ENCODE measurements around the gene TPPP3.

Gene TPPP3

DNA sequence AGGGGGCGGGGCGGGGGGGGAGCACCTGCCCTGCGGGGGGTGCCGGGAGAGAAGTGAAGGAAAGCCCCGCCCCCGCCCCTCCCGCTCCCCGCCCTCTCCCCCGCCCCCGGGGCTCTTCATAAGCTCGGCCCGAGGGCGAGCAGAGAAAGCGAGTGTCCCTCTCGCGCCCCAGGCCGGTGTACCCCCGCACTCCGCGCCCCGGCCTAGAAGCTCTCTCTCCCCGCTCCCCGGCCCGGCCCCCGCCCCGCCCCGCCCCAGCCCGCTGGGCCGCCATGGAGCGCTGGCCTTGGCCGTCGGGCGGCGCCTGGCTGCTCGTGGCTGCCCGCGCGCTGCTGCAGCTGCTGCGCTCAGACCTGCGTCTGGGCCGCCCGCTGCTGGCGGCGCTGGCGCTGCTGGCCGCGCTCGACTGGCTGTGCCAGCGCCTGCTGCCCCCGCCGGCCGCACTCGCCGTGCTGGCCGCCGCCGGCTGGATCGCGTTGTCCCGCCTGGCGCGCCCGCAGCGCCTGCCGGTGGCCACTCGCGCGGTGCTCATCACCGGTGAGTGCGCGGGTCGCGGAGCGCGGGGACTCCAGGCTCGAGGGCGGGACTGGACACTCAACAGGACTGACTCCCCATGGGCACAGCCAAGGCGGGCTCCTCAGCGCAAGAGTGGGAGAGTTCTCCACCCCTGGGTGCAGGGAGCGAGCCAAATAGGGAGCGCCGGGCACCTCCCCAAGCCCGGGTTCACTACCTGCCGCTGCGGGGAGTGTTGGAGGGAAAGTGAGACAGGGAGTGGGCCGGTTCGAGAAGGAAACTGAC is 37.9 kb upstream of the TPPP3 start, which contains the start of gene HSD11B2:
HSD11B2 (plus strand) TSS at position 145 of the 798 bp plus-strand sequence; CDS start at position 273, 128 bp downstream.
- no peak for DNase-seq (ENCODE audit: low read depth in 1 of 2, low spot score in 1 of 2)
- Histone ChIP-seq H3K4me3 (replicated peaks; ENCODE audit: insufficient read depth, low read length) (peak within 1 kb of the TSS; percentile 30), H3K27ac (replicated peaks) (no peak within 1 kb of the TSS), H3K27me3 (ENCODE audit: insufficient read depth, poor library complexity, severe bottlenecking) (peaks cover 21% of the 10 kb centered on the region)
- TF ChIP-seq, protein P1, sequence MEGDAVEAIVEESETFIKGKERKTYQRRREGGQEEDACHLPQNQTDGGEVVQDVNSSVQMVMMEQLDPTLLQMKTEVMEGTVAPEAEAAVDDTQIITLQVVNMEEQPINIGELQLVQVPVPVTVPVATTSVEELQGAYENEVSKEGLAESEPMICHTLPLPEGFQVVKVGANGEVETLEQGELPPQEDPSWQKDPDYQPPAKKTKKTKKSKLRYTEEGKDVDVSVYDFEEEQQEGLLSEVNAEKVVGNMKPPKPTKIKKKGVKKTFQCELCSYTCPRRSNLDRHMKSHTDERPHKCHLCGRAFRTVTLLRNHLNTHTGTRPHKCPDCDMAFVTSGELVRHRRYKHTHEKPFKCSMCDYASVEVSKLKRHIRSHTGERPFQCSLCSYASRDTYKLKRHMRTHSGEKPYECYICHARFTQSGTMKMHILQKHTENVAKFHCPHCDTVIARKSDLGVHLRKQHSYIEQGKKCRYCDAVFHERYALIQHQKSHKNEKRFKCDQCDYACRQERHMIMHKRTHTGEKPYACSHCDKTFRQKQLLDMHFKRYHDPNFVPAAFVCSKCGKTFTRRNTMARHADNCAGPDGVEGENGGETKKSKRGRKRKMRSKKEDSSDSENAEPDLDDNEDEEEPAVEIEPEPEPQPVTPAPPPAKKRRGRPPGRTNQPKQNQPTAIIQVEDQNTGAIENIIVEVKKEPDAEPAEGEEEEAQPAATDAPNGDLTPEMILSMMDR (IDR thresholded peaks at IDR 0.05; ENCODE audit: insufficient read depth, low read length): no peak
- TF ChIP-seq GABPA (IDR thresholded peaks at IDR 0.05; ENCODE audit: low read depth): no peak
- TF ChIP-seq, protein P2, sequence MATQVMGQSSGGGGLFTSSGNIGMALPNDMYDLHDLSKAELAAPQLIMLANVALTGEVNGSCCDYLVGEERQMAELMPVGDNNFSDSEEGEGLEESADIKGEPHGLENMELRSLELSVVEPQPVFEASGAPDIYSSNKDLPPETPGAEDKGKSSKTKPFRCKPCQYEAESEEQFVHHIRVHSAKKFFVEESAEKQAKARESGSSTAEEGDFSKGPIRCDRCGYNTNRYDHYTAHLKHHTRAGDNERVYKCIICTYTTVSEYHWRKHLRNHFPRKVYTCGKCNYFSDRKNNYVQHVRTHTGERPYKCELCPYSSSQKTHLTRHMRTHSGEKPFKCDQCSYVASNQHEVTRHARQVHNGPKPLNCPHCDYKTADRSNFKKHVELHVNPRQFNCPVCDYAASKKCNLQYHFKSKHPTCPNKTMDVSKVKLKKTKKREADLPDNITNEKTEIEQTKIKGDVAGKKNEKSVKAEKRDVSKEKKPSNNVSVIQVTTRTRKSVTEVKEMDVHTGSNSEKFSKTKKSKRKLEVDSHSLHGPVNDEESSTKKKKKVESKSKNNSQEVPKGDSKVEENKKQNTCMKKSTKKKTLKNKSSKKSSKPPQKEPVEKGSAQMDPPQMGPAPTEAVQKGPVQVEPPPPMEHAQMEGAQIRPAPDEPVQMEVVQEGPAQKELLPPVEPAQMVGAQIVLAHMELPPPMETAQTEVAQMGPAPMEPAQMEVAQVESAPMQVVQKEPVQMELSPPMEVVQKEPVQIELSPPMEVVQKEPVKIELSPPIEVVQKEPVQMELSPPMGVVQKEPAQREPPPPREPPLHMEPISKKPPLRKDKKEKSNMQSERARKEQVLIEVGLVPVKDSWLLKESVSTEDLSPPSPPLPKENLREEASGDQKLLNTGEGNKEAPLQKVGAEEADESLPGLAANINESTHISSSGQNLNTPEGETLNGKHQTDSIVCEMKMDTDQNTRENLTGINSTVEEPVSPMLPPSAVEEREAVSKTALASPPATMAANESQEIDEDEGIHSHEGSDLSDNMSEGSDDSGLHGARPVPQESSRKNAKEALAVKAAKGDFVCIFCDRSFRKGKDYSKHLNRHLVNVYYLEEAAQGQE (IDR thresholded peaks at IDR 0.05; ENCODE audit: insufficient replicate concordance, low read depth): no peak
- TF ChIP-seq SPI1 (IDR thresholded peaks at IDR 0.05; ENCODE audit: borderline replicate concordance, low read depth): no peak
- TF ChIP-seq POLR2AphosphoS5 (IDR thresholded peaks at IDR 0.05; ENCODE audit: low read depth): no peak

GRCh38 chr16:67430504-67430976 is 37.2 kb upstream of the TPPP3 start:
- TF ChIP-seq, protein P2 (IDR thresholded peaks at IDR 0.05; ENCODE audit: insufficient replicate concordance, low read depth): no peak
- TF ChIP-seq SPI1 (IDR thresholded peaks at IDR 0.05; ENCODE audit: borderline replicate concordance, low read depth) (no peak), POLR2AphosphoS5 (IDR thresholded peaks at IDR 0.05; ENCODE audit: low read depth) (no peak), GABPA (IDR thresholded peaks at IDR 0.05; ENCODE audit: low read depth) (no peak)
- TF ChIP-seq, protein P1 (IDR thresholded peaks at IDR 0.05; ENCODE audit: insufficient read depth, low read length): no peak
- no peak overlapping the region for H3K27ac ChIP-seq (replicated peaks)
- DNase-seq (ENCODE audit: low read depth in 1 of 2, low spot score in 1 of 2): no peak
- peaks cover 26% of the 10 kb centered on the region for H3K27me3 ChIP-seq (ENCODE audit: insufficient read depth, poor library complexity, severe bottlenecking)
- H3K4me3 ChIP-seq (replicated peaks; ENCODE audit: insufficient read depth, low read length): peak overlapping the region; percentile 30

- TF ChIP-seq SPI1 (IDR thresholded peaks at IDR 0.05; ENCODE audit: borderline replicate concordance, low read depth) (no peak), POLR2AphosphoS5 (IDR thresholded peaks at IDR 0.05; ENCODE audit: low read depth) (no peak), GABPA (IDR thresholded peaks at IDR 0.05; ENCODE audit: low read depth) (no peak)
- TF ChIP-seq, protein P1 (IDR thresholded peaks at IDR 0.05; ENCODE audit: insufficient read depth, low read length): no peak
- TF ChIP-seq, protein P2 (IDR thresholded peaks at IDR 0.05; ENCODE audit: insufficient replicate concordance, low read depth): no peak
- Histone ChIP-seq H3K27ac (replicated peaks) (no peak overlapping the region), H3K4me3 (replicated peaks; ENCODE audit: insufficient read depth, low read length) (peak overlapping the region; percentile 30), H3K27me3 (ENCODE audit: insufficient read depth, poor library complexity, severe bottlenecking) (peaks cover 29% of the 10 kb centered on the region)
- DNase-seq (ENCODE audit: low read depth in 1 of 2, low spot score in 1 of 2): no peak
Observed at GRCh38 chr16:67429799-67430503, 36.7 kb upstream of the TPPP3 start.

Measured in HL-60 (cell line).